Glutamatergic neuron (in vitro differentiated cells): Measurements from ENCODE around the gene TNFSF15. TPM values are rescaled to one million over a fixed set of nuclear protein-coding genes. Genes with fewer than 3 reads are reported as not detected.

Experiments
- DNase-seq: peaks from one replicate; pipeline ENCODE4 v3.0.0; 2022
- H3K27ac Mint-ChIP-seq: one replicate; pipeline ENCODE4 v1.8.0; 2020; ENCODE audit warnings: mild to moderate bottlenecking, mixed read lengths, inconsistent platforms; ENCODE audit not compliant: unreplicated experiment
- H3K27me3 Mint-ChIP-seq: one replicate; pipeline ENCODE4 v1.8.0; 2020; ENCODE audit warnings: mild to moderate bottlenecking, moderate library complexity, mixed read lengths, inconsistent platforms; ENCODE audit not compliant: unreplicated experiment
- H3K36me3 Mint-ChIP-seq: one replicate; pipeline ENCODE4 v1.8.0; 2020; ENCODE audit warnings: mild to moderate bottlenecking, mixed read lengths, inconsistent platforms; ENCODE audit not compliant: unreplicated experiment
- H3K4me1 Mint-ChIP-seq: one replicate; pipeline ENCODE4 v1.8.0; 2020; ENCODE audit warnings: mild to moderate bottlenecking, low read depth, mixed read lengths, inconsistent platforms; ENCODE audit not compliant: unreplicated experiment
- H3K4me3 Mint-ChIP-seq: one replicate; pipeline ENCODE4 v1.8.0; 2020; ENCODE audit warnings: mild to moderate bottlenecking, mixed read lengths, inconsistent platforms; ENCODE audit not compliant: unreplicated experiment
- H3K9me3 Mint-ChIP-seq: one replicate; pipeline ENCODE4 v1.8.0; 2020; ENCODE audit warnings: mild to moderate bottlenecking, moderate library complexity, mixed read lengths, inconsistent platforms; ENCODE audit not compliant: unreplicated experiment
- CTCF ChIP-seq: fragments of 200-600 bp; sonication (generic); IDR thresholded peaks from one replicate; pipeline ENCODE4 v1.5.0; 2021; ENCODE audit not compliant: partially characterized antibody, unreplicated experiment
- total RNA-seq: library from RNA; stranded (reverse); fragmentation: NEBNext Ultra II Directional; extraction: Animal tissue kit (Norgen Biotek cat#: 25700); gene quantifications from one replicate; pipeline ENCODE4 v1.2.1, GENCODE V29; 2021; ENCODE audit not compliant: unreplicated experiment

TNFSF15 gene
- total RNA-seq, 1 donor from 2014 or later = not detected

- H3K27ac Mint-ChIP-seq = no peak overlapping the region
- H3K9me3 Mint-ChIP-seq = peaks cover 3% of the 10 kb centered on the region
- no peak overlapping the region for H3K4me3 Mint-ChIP-seq
- TF ChIP-seq CTCF = no peak
- H3K27me3 Mint-ChIP-seq = no peaks in the 10 kb centered on the region
- no peaks in the 10 kb centered on the region for H3K4me1 Mint-ChIP-seq
- DNase-seq = no peak
- H3K36me3 Mint-ChIP-seq = no peaks in the 10 kb centered on the region
Observed at GRCh38 chr9:114826431-114826830, 20.6 kb upstream of the TNFSF15 start.

GRCh38 chr9:114825126-114825795, 19.4 kb upstream of the TNFSF15 start:
- Mint-ChIP-seq H3K9me3 (peaks cover 3% of the 10 kb centered on the region), H3K4me1 (no peaks in the 10 kb centered on the region), H3K4me3 (no peak overlapping the region), H3K27ac (no peak overlapping the region), H3K36me3 (no peaks in the 10 kb centered on the region), H3K27me3 (no peaks in the 10 kb centered on the region)
- TF ChIP-seq CTCF = no peak
- DNase-seq = no peak

GRCh38 chr9:114824110-114824509, 18.3 kb upstream of the TNFSF15 start:
- TF ChIP-seq CTCF = no peak
- H3K9me3 Mint-ChIP-seq = peaks cover 3% of the 10 kb centered on the region
- H3K27me3 Mint-ChIP-seq = no peaks in the 10 kb centered on the region
- H3K4me1 Mint-ChIP-seq = no peaks in the 10 kb centered on the region
- H3K27ac Mint-ChIP-seq = no peak overlapping the region
- no peak for DNase-seq
- H3K4me3 Mint-ChIP-seq = no peak overlapping the region
- H3K36me3 Mint-ChIP-seq = no peaks in the 10 kb centered on the region

- TF ChIP-seq CTCF = no peak
- Mint-ChIP-seq H3K27me3 (no peaks in the 10 kb centered on the region), H3K27ac (no peak overlapping the region), H3K4me1 (no peaks in the 10 kb centered on the region), H3K9me3 (peaks cover 3% of the 10 kb centered on the region), H3K36me3 (no peaks in the 10 kb centered on the region), H3K4me3 (no peak overlapping the region)
- DNase-seq = no peak
Observed at GRCh38 chr9:114823441-114823840, 17.6 kb upstream of the TNFSF15 start.

- TF ChIP-seq CTCF = no peak
- DNase-seq = no peak
Observed at GRCh38 chr9:114822708-114823107, 16.9 kb upstream of the TNFSF15 start.

More at GRCh38 chr9:114822708-114823107, 16.9 kb upstream of the TNFSF15 start:
- no peak overlapping the region for H3K27ac Mint-ChIP-seq
- H3K9me3 Mint-ChIP-seq = peaks cover 3% of the 10 kb centered on the region
- no peaks in the 10 kb centered on the region for H3K27me3 Mint-ChIP-seq
- H3K36me3 Mint-ChIP-seq = no peaks in the 10 kb centered on the region
- no peak overlapping the region for H3K4me3 Mint-ChIP-seq
- H3K4me1 Mint-ChIP-seq = no peaks in the 10 kb centered on the region
